Fibroblast of lung (primary cell): ENCODE results near the gene MAPK8. TPM values are rescaled to one million over a fixed set of nuclear protein-coding genes. Genes with fewer than 3 reads are reported as not detected.

Source experiments
- DNase-seq, 2 donors: peaks; one replicate each; pipeline versions ENCODE4 v3.0.0 to v3.0.0-alpha.2; 2010; ENCODE audit warnings: low read depth in 2 of 2
- H2AFZ ChIP-seq: 2 replicates; pipeline ENCODE4 v1.5.1; 2012; ENCODE audit warnings: low read length, control low read depth, inconsistent platforms
- H3K27ac ChIP-seq: 2 replicates; pipeline ENCODE4 v1.5.1; 2011; ENCODE audit warnings: low read length, control low read depth; ENCODE audit not compliant: insufficient read depth
- H3K27me3 ChIP-seq: 2 replicates; pipeline ENCODE4 v1.5.1; 2011; ENCODE audit warnings: mild to moderate bottlenecking, low read length; ENCODE audit not compliant: control insufficient read depth, insufficient read depth
- H3K36me3 ChIP-seq: 2 replicates; pipeline ENCODE4 v1.5.1; 2011; ENCODE audit warnings: low read length; ENCODE audit not compliant: control insufficient read depth, insufficient read depth
- H3K4me1 ChIP-seq: 2 replicates; pipeline ENCODE4 v1.5.1; 2011; ENCODE audit warnings: low read length; ENCODE audit not compliant: control insufficient read depth, insufficient read depth; ENCODE audit errors: extremely low read depth
- H3K4me2 ChIP-seq: 2 replicates; pipeline ENCODE4 v1.5.1; 2011; ENCODE audit warnings: low read length, control low read depth; ENCODE audit not compliant: insufficient read depth; ENCODE audit errors: extremely low read depth
- H3K4me3 ChIP-seq, 4 experiments: fragments of 200-600 bp in 1 of 4; sonication (generic) in 1 of 4; replicated peaks in 1 of 4; 2 replicates each; pipeline ENCODE4 v1.5.1; 2011 to 2016; ENCODE audit warnings: low read length in 4 of 4, low read depth in 3 of 4, mild to moderate bottlenecking in 3 of 4, control low read depth in 2 of 4, inconsistent platforms in 1 of 4, mixed read lengths in 1 of 4; ENCODE audit not compliant: insufficient read depth in 1 of 4; ENCODE audit errors: control extremely low read depth in 1 of 4
- H3K79me2 ChIP-seq: 2 replicates; pipeline ENCODE4 v1.5.1; 2012; ENCODE audit warnings: mild to moderate bottlenecking, low read length, inconsistent platforms; ENCODE audit not compliant: control insufficient read depth, insufficient read depth
- H3K9ac ChIP-seq: 2 replicates; pipeline ENCODE4 v1.5.1; 2011; ENCODE audit warnings: mild to moderate bottlenecking, low read length, control low read depth; ENCODE audit not compliant: insufficient read depth
- H3K9me3 ChIP-seq: 2 replicates; pipeline ENCODE4 v1.5.1; 2012; ENCODE audit warnings: low read depth, low read length; ENCODE audit not compliant: control insufficient read depth, insufficient read depth
- H4K20me1 ChIP-seq: 2 replicates; pipeline ENCODE4 v1.5.1; 2011; ENCODE audit warnings: low read length; ENCODE audit not compliant: control insufficient read depth, insufficient read depth; ENCODE audit errors: extremely low read depth
- EZH2 ChIP-seq: IDR thresholded peaks from 2 replicates; pipeline ENCODE4 v1.5.1; 2012; ENCODE audit warnings: low read length, control low read depth, mild to moderate bottlenecking; ENCODE audit errors: missing control alignments
- polyA plus RNA-seq, 2 donors: library from polyadenylated mRNA; depleted of rRNA in 1 of 2; stranded (reverse) in 1 of 2; unstranded in 1 of 2; fragments of >200 nt; gene quantifications; 2 replicates each; pipeline ENCODE4 v1.2.1, GENCODE V29; 2011 to 2012; ENCODE audit warnings: missing spikeins in 1 of 2
- total RNA-seq: library from RNA; depleted of rRNA; stranded (reverse); fragments of >200 nt; gene quantifications from 2 replicates; pipeline ENCODE4 v1.2.1, GENCODE V29; 2014
- TF ChIP-seq, protein P1 (sequence below), 2 donors: IDR thresholded peaks in 1 of 2; conservative IDR thresholded peaks in 1 of 2; 1 replicate in 1 of 2; 2 replicates in 1 of 2; pipeline ENCODE4 v1.5.1; 2011 to 2012; ENCODE audit warnings: low read length in 2 of 2, control low read depth in 1 of 2, inconsistent platforms in 1 of 2, low read depth in 1 of 2, mild to moderate bottlenecking in 1 of 2

Gene MAPK8
- total and polyA plus RNA-seq, 2 donors (not counting 1 experiment from before 2014, with no cell fraction given): 29.4 to 53.7 TPM

DNA sequence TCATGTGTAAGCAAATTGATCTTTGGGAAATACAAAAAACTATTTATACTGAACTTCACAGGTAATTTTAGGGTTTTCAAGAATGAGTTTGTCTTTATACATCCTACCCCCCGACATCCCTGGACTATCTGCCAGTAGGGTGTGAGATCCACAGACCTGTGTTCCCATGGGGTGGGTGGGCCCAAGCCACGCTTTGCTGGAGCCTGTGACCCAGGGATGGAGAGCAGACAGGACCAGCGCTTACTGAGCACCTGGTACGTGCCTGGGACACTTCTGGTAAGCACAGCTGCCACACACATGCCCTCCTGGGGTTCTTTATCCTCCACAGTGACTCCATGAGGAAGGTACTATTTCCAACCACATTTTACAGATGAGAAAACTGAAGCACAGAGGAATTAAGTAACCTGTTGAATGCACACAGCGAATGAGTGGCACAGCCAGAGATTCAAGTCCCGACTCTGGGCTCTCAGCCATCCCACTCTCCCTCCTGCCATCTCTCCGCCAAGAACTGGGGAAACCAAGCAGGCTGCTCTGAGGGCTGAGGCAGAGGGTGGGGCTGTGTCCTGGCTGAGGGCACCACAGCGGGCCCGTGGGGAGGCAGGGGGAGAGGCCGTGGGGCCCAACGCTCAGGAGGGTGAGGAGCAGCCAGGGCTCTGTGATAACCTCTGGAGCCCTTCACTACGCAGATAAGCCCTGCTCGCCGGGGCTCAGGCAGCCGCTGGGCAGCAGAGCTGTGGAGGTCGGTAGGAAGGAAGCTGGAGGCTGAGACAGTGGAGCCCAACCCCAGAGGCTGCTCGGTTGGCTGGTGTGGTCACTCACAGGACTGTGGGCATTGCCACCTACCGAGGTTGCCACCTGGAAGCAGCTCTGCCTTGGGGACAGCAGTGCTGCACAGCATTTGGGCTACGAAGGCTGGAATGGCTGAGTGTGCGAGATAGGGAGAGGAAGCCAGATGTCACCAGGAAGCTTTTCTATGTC, 174.2 kb downstream of the MAPK8 start:
- Histone ChIP-seq H3K36me3 (peaks cover 7% of the 10 kb centered on the region), H4K20me1 (no peaks in the 10 kb centered on the region), H3K9me3 (no peaks in the 10 kb centered on the region), H3K9ac (no peak overlapping the region), H3K4me2 (no peak overlapping the region), H3K27ac (no peak overlapping the region), H3K4me3 (no peak overlapping the region), H3K27me3 (no peaks in the 10 kb centered on the region), H3K4me1 (no peaks in the 10 kb centered on the region), H2AFZ (no peak overlapping the region), H3K79me2 (peaks cover 36% of the 10 kb centered on the region)
- TF ChIP-seq, protein P1, sequence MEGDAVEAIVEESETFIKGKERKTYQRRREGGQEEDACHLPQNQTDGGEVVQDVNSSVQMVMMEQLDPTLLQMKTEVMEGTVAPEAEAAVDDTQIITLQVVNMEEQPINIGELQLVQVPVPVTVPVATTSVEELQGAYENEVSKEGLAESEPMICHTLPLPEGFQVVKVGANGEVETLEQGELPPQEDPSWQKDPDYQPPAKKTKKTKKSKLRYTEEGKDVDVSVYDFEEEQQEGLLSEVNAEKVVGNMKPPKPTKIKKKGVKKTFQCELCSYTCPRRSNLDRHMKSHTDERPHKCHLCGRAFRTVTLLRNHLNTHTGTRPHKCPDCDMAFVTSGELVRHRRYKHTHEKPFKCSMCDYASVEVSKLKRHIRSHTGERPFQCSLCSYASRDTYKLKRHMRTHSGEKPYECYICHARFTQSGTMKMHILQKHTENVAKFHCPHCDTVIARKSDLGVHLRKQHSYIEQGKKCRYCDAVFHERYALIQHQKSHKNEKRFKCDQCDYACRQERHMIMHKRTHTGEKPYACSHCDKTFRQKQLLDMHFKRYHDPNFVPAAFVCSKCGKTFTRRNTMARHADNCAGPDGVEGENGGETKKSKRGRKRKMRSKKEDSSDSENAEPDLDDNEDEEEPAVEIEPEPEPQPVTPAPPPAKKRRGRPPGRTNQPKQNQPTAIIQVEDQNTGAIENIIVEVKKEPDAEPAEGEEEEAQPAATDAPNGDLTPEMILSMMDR (conservative IDR thresholded peaks at IDR 0.05 in 1 of 2, IDR thresholded peaks at IDR 0.05 in 1 of 2; ENCODE audit: low read depth in 1 of 2, low read length in 2 of 2): no peak
- TF ChIP-seq EZH2: no peak
- peak in 1 of 2 donors; percentile 15 for DNase-seq

DNA sequence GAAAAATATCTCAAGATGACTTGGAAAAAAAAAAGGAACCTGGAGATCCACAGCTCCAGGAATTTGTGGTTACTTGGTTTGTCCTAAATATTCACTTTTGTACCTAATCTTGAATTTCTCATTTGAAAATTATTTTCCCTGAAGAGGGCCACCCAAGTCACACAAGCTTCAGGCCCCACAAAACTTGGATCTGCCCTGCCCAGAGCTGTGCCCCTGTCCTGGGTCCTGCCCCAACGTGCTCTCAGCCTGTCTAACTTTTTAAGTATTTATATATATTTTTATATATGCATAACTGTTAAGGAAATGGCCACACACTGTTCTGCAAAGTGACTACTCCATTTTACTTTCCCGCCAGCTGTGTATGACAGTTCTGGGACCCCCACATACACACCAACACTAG, 174.9 kb downstream of the MAPK8 start:
- no peak overlapping the region for H3K4me3 ChIP-seq
- H3K36me3 ChIP-seq: peaks cover 7% of the 10 kb centered on the region
- no peak overlapping the region for H3K4me2 ChIP-seq
- DNase-seq: no peak
- H3K9me3 ChIP-seq: no peaks in the 10 kb centered on the region
- no peaks in the 10 kb centered on the region for H3K27me3 ChIP-seq
- H3K4me1 ChIP-seq: no peaks in the 10 kb centered on the region
- H4K20me1 ChIP-seq: no peaks in the 10 kb centered on the region
- no peak overlapping the region for H3K27ac ChIP-seq
- H2AFZ ChIP-seq: no peak overlapping the region
- TF ChIP-seq, protein P1 (conservative IDR thresholded peaks at IDR 0.05 in 1 of 2, IDR thresholded peaks at IDR 0.05 in 1 of 2; ENCODE audit: low read depth in 1 of 2, low read length in 2 of 2): no peak
- no peak for TF ChIP-seq EZH2
- H3K79me2 ChIP-seq: peaks cover 30% of the 10 kb centered on the region
- no peak overlapping the region for H3K9ac ChIP-seq

DNA sequence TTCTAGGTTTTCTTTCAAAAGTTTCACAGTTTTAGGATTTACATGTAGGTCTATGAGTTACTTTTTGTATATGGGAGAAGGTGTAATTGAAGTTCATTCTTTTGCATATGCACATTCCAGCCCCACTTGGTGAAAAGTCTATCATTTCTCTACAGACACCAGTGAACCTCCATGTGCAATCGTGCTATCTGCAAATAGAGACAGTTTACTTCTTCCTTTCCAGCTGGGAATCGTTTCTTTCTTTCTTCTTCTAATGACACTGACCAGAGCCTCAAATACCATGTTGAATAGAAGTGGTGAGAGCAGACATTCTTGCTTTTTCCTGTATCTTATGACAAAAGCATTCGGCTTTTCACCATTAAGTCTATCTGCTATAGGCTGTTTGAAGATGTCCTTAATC, 175.7 kb downstream of the MAPK8 start:
- no peaks in the 10 kb centered on the region for H3K4me1 ChIP-seq
- no peak overlapping the region for H2AFZ ChIP-seq
- TF ChIP-seq, protein P1 (conservative IDR thresholded peaks at IDR 0.05 in 1 of 2, IDR thresholded peaks at IDR 0.05 in 1 of 2; ENCODE audit: low read depth in 1 of 2, low read length in 2 of 2): no peak
- no peak for TF ChIP-seq EZH2
- no peaks in the 10 kb centered on the region for H3K27me3 ChIP-seq
- no peaks in the 10 kb centered on the region for H3K9me3 ChIP-seq
- H3K9ac ChIP-seq: no peak overlapping the region
- no peak overlapping the region for H3K4me3 ChIP-seq
- no peaks in the 10 kb centered on the region for H4K20me1 ChIP-seq
- no peak overlapping the region for H3K4me2 ChIP-seq
- H3K36me3 ChIP-seq: peaks cover 7% of the 10 kb centered on the region
- no peak overlapping the region for H3K27ac ChIP-seq
- H3K79me2 ChIP-seq: peaks cover 28% of the 10 kb centered on the region
- DNase-seq: no peak
